Duodenal mucosa (tissue), 2 donors: ENCODE results near the gene CEP72.

Experiments
- H3K27ac ChIP-seq: one replicate; pipeline ENCODE4 v1.7.0; 2013; ENCODE audit warnings: low read depth, low read length
- H3K27me3 ChIP-seq, 2 donors: one replicate each; pipeline ENCODE4 v1.7.0; 2013; ENCODE audit warnings: low read length in 2 of 2, control low read depth in 1 of 2; ENCODE audit not compliant: insufficient read depth in 2 of 2, control insufficient read depth in 1 of 2
- H3K36me3 ChIP-seq, 2 donors: one replicate each; pipeline ENCODE4 v1.7.0; 2013; ENCODE audit warnings: low read length in 2 of 2, control low read depth in 1 of 2; ENCODE audit not compliant: insufficient read depth in 2 of 2, control insufficient read depth in 1 of 2
- H3K4me1 ChIP-seq, 2 donors: one replicate each; pipeline ENCODE4 v1.7.0; 2013; ENCODE audit warnings: low read length in 2 of 2, control low read depth in 1 of 2; ENCODE audit not compliant: insufficient read depth in 2 of 2, control insufficient read depth in 1 of 2
- H3K4me3 ChIP-seq, 2 donors: one replicate each; pipeline ENCODE4 v1.7.0; 2013; ENCODE audit warnings: low read length in 2 of 2, low read depth in 1 of 2
- H3K9ac ChIP-seq, 2 donors: one replicate each; pipeline ENCODE4 v1.7.0; 2013; ENCODE audit warnings: low read length in 2 of 2, low read depth in 1 of 2
- H3K9me3 ChIP-seq, 2 donors: one replicate each; pipeline ENCODE4 v1.7.0; 2013; ENCODE audit warnings: low read length in 2 of 2, control low read depth in 1 of 2; ENCODE audit not compliant: control insufficient read depth in 1 of 2

The CEP72 gene

GRCh38 chr5:585962-586628 lies 26.0 kb upstream of the CEP72 start:
- no peak overlapping the region for H3K27ac ChIP-seq

GRCh38 chr5:586751-587285 lies 25.3 kb upstream of the CEP72 start:
- no peaks in the 10 kb centered on the region for H3K9me3 ChIP-seq
- H3K4me3 ChIP-seq = no peak overlapping the region
- H3K9ac ChIP-seq = no peak overlapping the region
- peaks cover 0 to 5% of the 10 kb centered on the region in 2 donors for H3K27me3 ChIP-seq
- H3K4me1 ChIP-seq = peaks cover 13 to 15% of the 10 kb centered on the region in 2 donors
- H3K36me3 ChIP-seq = no peaks in the 10 kb centered on the region
- no peak overlapping the region for H3K27ac ChIP-seq

More at GRCh38 chr5:585962-586628, 26.0 kb upstream of the CEP72 start:
- peaks cover 0 to 5% of the 10 kb centered on the region in 2 donors for H3K27me3 ChIP-seq
- no peak overlapping the region for H3K4me3 ChIP-seq
- H3K36me3 ChIP-seq = no peaks in the 10 kb centered on the region
- peaks cover 13 to 15% of the 10 kb centered on the region in 2 donors for H3K4me1 ChIP-seq
- H3K9me3 ChIP-seq = no peaks in the 10 kb centered on the region
- no peak overlapping the region for H3K9ac ChIP-seq

GRCh38 chr5:587403-587802 lies 24.7 kb upstream of the CEP72 start:
- H3K4me1 ChIP-seq = peaks cover 13 to 15% of the 10 kb centered on the region in 2 donors
- H3K27me3 ChIP-seq = peaks cover 0 to 4% of the 10 kb centered on the region in 2 donors
- no peak overlapping the region for H3K4me3 ChIP-seq
- H3K9ac ChIP-seq = no peak overlapping the region
- H3K27ac ChIP-seq = no peak overlapping the region
- H3K9me3 ChIP-seq = no peaks in the 10 kb centered on the region
- no peaks in the 10 kb centered on the region for H3K36me3 ChIP-seq

- H3K4me3 ChIP-seq = no peak overlapping the region
- no peak overlapping the region for H3K27ac ChIP-seq
- H3K9me3 ChIP-seq = no peaks in the 10 kb centered on the region
- H3K9ac ChIP-seq = no peak overlapping the region
- peaks cover 0 to 3% of the 10 kb centered on the region in 2 donors for H3K27me3 ChIP-seq
- peaks cover 13 to 15% of the 10 kb centered on the region in 2 donors for H3K4me1 ChIP-seq
- no peaks in the 10 kb centered on the region for H3K36me3 ChIP-seq
Measured at GRCh38 chr5:588406-588995, 23.6 kb upstream of the CEP72 start.

GRCh38 chr5:589173-589572 lies 23.0 kb upstream of the CEP72 start:
- no peaks in the 10 kb centered on the region for H3K36me3 ChIP-seq
- no peak overlapping the region for H3K27ac ChIP-seq
- H3K4me1 ChIP-seq = peaks cover 13 to 17% of the 10 kb centered on the region in 2 donors
- no peaks in the 10 kb centered on the region for H3K9me3 ChIP-seq
- H3K4me3 ChIP-seq = no peak overlapping the region
- H3K27me3 ChIP-seq = peaks cover 1 to 4% of the 10 kb centered on the region in 2 donors
- H3K9ac ChIP-seq = no peak overlapping the region

GRCh38 chr5:589588-589987 lies 22.6 kb upstream of the CEP72 start:
- Histone ChIP-seq H3K4me3 (no peak overlapping the region), H3K4me1 (peaks cover 13 to 20% of the 10 kb centered on the region in 2 donors), H3K36me3 (no peaks in the 10 kb centered on the region), H3K27me3 (peaks cover 4% of the 10 kb centered on the region in 2 donors), H3K9ac (no peak overlapping the region), H3K9me3 (no peaks in the 10 kb centered on the region), H3K27ac (no peak overlapping the region)

- Histone ChIP-seq H3K4me3 (no peak overlapping the region), H3K36me3 (no peaks in the 10 kb centered on the region), H3K9ac (no peak overlapping the region), H3K4me1 (peaks cover 13 to 20% of the 10 kb centered on the region in 2 donors), H3K27ac (no peak overlapping the region), H3K9me3 (no peaks in the 10 kb centered on the region), H3K27me3 (peaks cover 4% of the 10 kb centered on the region in 2 donors)
Measured at GRCh38 chr5:590346-590745, 21.8 kb upstream of the CEP72 start.

- Histone ChIP-seq H3K36me3 (no peaks in the 10 kb centered on the region), H3K27ac (no peak overlapping the region), H3K27me3 (peaks cover 4% of the 10 kb centered on the region in 2 donors), H3K4me3 (no peak overlapping the region), H3K9ac (no peak overlapping the region), H3K9me3 (no peaks in the 10 kb centered on the region), H3K4me1 (peaks cover 11 to 22% of the 10 kb centered on the region in 2 donors)
Measured at GRCh38 chr5:591746-592145, 20.4 kb upstream of the CEP72 start.

GRCh38 chr5:592158-592557 lies 20.0 kb upstream of the CEP72 start:
- no peak overlapping the region for H3K4me3 ChIP-seq
- H3K9ac ChIP-seq = no peak overlapping the region
- H3K9me3 ChIP-seq = no peaks in the 10 kb centered on the region
- H3K4me1 ChIP-seq = peaks cover 7 to 22% of the 10 kb centered on the region in 2 donors
- no peaks in the 10 kb centered on the region for H3K36me3 ChIP-seq
- H3K27ac ChIP-seq = no peak overlapping the region
- H3K27me3 ChIP-seq = peaks cover 4% of the 10 kb centered on the region in 2 donors

GRCh38 chr5:593511-593910 lies 18.6 kb upstream of the CEP72 start:
- no peaks in the 10 kb centered on the region for H3K36me3 ChIP-seq
- peaks cover 4% of the 10 kb centered on the region in 2 donors for H3K27me3 ChIP-seq
- no peak overlapping the region for H3K27ac ChIP-seq
- H3K9me3 ChIP-seq = no peaks in the 10 kb centered on the region
- H3K4me3 ChIP-seq = no peak overlapping the region
- no peak overlapping the region for H3K9ac ChIP-seq
- H3K4me1 ChIP-seq = peaks cover 0 to 16% of the 10 kb centered on the region in 2 donors
